UCSD-AML1 (cell line): ENCODE measurements around the gene SIX2.

Experiments
- DNase-seq: peaks from one replicate; lab custom pipeline; 2025; ENCODE audit not compliant: unreplicated experiment; lab: John Stamatoyannopoulos, UW

SIX2 gene

DNA sequence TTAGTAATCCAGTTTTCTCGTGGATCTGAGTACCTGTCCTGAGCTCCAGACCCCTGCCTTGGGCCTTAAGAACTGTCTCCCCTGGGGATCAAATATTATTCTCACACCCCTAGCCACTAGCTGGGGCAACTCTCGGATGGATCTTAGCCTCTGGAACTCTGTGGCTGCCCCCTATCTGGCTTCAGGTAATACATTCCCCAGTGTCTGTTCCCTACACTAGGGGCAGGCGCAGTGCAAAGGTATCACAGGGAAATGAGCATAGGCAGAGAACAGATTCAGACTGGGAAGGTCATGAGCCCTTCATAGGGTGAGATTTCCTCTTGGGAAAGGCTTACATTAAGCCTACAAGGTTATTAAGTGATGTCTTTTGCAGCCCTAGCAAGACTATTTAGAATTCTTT is 11.2 kb upstream of the SIX2 start:
- DNase-seq: no peak

DNA sequence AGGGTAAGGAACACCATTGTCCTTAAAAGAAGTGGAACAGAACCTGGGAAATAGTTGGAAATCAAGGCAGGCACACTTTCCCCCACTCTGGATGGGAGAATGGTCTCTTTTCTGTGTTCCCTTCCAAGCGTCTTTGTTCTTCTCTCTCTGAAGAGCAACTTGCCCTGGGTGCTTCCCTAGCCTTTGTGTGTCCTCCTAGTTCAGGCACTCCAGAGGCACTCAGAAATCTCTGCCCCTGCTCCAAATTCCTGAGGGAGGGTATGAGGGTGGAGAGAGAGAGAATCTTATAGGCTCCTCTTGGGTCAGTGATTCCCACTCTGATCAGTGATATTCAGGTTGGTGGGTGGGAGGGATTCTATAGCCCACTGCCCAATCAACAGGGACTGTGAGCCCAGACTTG is 8.8 kb upstream of the SIX2 start:
- DNase-seq: no peak

DNA sequence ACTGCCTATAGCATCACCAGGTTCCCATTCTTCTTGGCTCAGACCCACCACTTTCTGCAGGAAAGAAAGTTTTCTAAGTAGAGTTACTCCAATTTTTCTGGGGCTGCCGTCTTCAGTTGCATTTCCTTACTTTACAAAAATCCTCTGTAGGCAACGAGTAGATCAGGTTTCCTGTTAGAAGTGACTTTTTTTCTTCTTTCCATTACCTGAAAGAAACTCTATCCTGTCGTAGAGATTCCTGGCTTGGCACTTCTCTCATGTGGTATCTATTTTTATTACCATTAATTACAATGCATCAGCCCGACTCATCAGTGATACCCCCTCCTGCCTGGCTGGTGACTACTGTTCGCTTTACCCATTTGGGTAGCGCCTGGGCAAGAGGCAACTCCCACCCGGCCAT is 5.6 kb upstream of the SIX2 start:
- no peak for DNase-seq

DNA sequence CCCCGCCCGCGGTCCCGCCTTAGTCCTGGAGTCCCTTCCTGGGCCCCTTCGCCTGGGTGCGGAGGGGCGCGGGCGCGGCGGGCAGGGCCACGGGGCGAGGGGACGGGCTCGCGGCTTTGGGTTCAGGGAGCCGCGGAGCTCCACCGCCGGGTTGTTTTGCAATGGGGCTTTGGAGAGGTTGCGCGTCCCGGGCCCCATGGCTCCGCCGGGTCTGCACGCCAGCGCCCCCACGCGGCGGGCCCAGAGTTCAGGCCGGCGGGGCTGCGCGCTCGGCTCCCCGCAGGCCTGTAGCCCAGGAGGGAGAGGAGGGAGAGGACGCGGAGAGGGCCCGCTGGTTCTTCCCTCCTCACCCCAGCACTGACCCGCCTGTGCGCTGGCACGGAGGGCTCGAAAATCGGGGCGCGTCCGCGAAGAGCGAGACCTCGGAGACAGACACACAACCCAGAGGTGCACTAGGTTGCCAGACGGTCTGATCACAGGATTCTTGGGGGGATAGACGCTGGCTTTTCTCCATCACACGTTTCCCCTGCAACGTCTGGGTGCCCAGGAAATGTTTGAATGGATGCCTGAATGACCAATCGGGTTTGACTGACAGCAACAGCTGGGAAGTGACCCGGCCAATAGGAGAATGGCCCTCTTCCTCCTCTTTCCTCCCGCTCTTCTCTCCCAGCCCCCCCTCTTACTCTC is 4.9 kb upstream of the SIX2 start:
- no peak for DNase-seq

DNA sequence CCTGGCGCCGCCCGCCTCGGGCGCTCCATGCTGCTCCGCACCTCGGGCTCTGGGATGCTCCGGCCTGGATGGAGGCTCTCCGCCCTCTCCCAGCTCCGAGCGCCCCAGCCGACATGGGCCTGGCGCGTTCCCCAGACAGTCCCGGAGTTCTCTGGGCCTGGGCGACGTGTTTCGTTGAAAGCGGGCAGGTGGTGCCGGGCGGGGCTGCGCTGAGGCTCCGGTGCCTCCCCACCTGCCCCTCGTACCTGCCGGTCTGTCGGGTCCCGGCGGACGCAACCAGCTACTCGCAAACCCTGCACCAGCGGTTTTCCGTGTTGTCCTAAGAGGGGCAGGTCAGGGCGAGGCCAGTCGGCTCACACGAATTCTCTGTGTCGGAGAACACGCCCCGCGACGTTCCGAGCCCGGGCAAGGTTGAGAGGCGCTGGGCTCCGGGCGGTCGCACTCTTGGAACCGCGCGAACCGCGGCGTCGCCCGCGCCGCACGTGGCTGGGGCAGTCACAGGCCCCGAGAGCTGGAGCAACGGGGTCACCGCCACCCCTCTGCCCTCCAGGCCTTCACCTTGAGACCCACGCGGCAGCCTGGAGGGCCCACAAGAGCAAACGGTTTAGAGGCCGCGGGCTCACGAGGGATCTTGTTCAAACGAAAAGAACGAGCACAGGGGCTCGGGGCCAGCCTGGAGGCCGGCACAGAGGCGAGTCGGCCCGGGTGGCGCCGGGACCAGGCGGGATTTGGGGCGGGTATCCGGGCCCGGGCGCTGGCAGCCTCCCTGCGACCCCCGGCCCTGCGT is 4.2 kb upstream of the SIX2 start:
- no peak for DNase-seq

DNA sequence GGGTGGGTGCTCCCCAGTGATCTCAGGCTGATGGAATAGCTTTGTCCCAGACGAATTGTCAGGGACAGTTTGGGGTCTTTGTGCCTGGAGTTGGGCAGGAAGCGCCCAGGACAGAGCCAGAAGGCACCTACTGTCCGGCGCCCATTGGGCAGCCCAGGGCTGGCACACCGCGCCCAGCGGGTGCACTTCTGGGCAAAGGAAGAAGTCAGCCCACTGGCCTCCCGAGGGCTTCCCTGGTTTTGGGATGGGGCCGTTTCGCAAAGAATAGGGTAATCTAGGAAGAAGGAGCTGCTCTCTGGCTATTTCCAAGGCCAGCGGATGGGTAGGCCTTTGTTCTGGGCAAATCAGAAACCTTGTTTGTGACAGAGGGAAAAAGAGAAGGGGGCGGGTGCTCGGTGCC is 3.5 kb upstream of the SIX2 start:
- no peak for DNase-seq

DNA sequence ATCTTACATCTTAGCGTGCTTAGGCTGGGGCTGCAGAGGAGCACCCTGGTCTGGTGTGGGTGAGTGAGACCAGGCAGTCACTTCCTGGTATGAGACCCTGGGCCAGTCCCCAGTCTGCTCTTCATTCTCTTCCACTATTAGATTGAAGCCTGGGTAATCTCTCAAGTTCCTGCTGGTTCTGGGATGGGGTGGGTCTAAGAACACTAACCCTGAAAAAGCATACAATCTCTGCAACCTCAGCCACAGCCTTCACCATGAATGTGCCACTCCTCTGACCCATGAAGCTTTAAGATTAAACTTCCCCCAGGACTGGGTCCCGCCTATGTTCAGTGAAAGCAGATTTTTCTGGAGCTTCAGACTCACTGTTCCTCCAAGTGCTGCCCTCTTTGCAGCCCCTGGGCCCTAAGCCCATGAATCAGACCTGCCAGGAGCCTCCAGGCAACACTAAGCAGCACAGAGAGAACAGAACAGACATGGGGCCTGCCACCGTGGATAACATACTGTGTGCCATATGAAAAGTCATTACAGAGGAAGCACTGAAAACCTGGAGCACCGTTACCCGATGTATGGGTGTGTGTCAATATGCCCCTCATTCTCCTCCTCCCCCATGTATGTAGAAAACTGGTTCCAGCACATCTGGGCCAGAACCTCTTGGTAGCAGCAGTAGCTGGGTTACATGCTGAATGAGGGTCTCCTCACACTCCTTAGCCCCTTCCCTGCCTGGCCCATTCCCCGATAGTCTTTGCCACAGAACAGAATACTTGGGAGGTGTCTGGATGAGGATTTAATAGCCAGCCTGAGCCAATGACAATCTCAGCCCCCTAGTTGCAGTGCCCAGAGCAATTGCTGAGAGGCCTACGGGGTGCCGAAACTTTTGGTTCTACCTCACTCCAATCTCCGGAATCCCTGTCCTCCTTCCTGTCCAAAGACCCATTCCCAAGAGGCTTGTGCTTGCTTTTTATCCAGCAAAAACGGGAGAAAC is 2.7 kb upstream of the SIX2 start:
- DNase-seq: no peak

DNA sequence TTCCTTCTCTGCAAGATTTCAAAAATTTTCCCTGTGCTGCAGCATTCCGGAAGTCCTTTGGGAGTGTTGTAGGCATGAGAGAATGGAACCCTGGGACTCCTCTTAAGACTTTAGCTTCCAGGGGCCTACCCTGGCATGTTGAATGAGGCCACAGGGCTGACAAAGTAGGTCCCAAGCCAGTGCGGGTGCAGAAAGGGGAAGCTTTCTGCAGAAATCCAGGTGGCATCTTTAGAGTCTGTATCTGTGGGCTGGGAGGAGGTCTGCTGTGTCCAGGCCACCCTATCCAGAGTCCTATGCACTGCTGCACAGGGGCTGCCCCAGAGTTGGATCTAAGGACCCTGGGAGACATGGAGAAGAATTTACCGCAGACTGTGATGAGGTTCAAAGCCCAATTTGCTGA is 1.9 kb upstream of the SIX2 start:
- DNase-seq: no peak

DNA sequence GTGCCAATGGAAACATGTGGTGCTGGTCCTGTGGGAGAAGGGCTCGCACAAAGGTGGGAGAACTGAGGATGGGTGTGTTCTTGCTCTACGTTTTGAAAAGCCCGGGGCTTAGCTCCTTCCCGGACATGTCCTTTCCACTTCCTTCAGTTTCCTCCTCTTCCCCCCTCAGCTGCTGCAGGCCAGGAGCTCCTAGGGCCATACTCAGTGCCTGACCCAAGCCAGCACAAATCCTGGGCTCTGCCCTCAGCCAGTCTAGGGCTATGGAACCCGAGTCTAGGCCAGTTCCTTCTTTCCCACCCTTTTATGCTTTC is 1.4 kb upstream of the SIX2 start:
- no peak for DNase-seq

DNA sequence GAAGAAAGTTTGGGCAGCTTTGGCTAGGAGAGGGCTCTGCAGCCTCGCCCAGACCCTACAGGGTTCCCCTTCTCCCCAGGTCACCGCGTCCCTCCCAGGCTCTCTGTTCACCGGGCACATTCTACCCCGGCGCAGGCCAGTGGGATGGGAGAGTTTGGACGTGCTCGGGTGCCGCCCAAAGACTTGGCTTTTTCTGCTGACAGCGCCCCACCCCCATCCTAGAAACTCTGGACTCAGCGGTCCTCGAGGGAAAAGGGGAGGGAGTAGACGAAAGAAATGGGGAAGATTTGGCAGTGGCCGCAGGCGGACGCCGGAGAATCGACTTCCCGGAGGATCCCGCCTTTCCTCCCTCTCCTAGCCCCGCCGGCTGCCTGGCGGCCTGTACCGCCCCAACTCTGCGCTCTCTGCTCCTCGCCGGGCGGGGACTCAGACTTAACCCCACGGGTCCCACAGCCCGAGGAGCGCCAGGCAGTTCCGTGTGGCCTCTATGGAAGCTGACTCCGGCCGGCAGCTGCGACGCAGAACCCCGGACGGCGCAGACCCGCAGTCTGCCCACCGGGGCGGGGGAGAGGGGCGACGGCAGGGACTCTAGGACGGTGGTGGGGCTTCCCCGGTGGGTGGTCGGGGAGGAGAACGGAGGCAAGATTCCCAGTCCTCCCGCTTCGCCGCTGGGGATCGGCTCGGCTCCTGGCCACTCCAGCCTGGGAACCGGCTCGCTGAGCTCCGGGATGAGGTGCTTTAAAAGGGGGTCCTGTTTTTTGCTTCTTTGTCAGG is 863 bp upstream of the SIX2 start:
- DNase-seq: no peak

DNA sequence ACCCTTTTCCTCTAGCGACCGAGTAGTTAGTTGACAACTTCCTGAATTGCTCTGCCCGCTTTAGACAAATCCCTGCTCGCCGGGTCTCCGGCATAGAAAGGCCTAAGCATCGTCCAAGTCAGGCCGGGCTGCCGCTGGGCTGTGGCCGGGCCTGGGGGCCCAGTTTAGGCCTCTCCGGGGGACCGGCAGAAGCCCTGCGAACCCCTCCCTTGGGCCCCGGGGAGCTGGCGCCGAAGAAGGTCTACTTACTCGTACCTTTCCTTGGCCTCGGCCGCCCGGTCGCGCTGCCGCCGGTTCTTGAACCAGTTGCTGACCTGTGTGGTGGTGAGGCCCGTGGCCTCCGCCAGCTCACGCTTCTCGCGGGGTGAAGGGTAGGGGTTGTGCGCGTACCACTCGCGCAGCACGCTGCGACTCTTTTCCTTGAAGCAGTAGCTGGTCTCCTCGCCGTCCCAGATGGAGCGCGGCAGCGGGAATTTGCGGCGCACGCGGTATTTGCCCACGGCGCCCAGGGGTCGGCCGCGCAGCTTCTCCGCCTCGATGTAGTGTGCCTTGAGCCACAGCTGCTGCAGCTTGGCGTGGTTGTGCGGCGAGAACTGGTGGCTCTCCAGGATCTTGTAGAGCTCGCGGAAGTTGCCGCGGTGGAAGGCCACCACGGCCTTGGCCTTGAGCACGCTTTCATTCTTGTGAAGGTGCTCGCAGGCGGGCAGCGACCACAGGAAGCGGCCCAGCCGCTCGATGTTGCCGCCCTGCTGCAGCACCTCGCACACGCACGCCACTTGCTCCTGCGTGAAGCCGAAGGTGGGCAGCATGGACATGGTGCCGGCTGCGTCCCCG is 739 bp downstream of the SIX2 start:
- DNase-seq: no peak

DNA sequence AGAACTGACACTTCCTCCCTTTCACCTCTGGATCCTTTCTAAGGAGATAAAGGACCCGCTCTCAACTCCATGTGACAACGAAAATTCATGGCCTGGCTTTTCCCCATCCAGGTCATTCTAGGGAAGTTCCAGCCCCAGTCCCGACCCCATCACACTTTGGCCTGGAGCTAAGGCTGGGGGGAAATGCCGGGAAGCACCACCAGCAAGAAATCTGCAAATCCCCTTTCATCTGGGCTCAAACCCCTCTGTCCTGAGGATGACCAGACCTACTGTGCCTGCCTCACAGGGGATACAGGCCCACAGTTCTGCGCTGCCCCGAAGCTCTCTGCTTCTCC is 1.3 kb downstream of the SIX2 start:
- DNase-seq: no peak

DNA sequence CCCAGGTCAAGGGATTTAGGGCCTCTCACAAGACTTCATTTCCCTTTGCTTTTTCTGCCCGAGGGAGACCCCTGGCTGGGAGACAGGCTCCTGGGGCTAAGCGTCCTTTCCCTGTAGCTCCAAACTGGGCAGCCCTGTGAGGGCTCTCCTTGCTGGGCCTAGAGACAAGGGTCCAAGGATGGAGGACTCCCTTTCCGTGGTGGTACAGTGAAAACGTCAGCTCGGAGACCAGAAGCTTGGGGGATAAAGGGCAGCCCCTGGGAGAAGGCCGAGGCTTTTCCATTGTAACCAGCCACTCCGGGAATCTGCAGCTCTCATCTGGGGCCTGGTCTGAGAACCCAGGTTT is 2.3 kb downstream of the SIX2 start:
- DNase-seq: no peak

DNA sequence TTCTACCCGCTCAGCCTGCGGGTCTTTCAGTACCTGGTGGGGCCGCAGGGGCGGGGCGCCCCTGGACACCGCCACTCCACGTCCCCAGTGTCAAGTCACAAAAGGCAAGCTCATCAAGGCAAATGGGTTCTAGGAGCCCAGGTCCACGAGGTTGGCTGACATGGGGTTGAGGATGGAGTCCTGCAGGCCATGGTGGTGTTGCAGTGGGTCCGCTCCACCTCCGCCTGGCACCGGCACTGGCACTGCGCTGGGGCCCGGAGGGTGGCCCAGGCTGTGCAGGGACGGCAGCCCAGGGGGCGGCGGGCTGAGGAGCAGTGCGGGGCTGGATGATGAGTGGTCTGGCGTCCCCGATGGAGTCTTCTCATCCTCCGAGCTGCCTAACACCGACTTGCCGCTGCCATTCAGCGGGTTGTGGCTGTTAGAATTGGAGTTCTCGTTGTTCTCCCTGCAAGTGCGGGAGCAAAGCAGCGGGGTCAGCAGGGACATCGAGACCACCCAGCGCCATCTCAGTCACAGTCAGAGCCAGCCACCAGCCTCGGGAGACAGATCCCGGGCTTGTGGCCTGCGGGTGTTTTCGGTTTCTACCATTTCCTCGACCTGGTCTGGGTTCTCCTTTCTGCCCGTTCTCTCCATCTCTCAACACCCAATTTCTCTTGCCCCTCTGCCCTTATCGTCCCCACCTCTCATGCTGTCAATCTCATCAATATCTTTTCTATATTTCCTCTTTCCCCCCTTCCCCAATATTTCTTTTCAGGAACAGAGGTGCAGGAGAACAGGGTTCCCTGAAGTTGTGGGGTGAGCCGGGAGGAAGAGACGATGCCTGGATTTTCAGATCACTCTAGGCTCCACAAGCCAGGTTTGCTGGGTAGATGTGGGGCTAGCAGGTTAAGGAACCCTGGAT is 3.0 kb downstream of the SIX2 start:
- DNase-seq: no peak

DNA sequence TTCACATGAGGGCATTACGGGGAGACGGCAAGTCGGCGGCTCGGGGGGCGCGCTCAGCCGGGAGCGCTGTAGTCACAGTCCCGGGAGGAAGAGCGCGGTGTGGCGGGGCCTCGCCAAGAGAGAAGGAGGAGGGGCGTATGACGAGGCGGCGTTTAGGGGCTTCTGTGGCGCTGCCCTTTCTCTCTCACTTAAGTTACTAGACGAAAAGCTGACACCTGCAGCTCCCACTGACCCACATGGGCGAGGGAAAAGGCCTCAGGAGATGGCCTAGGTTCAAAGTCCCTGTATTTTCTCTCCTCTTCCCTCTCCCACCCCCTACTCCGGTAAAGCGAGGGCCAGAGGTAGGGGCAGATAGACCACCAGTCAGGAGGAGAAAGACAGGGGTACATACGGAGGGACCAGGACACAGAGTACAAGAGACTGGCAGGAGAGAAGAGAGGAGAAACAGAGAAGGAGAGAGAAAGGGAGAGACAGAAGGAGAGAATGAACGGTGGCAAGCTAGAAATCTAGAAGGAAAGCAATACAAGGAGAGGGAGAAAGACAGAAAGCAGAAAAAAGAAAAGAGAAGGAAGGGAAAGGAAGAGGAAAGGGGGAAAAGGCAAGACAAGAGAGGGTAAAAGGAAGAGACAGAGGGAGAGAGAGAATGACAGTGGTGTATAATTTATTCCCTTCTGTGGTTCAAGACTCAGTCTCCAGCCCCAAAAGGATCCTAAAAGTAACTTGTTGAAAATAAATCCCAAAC is 3.8 kb downstream of the SIX2 start:
- no peak for DNase-seq

DNA sequence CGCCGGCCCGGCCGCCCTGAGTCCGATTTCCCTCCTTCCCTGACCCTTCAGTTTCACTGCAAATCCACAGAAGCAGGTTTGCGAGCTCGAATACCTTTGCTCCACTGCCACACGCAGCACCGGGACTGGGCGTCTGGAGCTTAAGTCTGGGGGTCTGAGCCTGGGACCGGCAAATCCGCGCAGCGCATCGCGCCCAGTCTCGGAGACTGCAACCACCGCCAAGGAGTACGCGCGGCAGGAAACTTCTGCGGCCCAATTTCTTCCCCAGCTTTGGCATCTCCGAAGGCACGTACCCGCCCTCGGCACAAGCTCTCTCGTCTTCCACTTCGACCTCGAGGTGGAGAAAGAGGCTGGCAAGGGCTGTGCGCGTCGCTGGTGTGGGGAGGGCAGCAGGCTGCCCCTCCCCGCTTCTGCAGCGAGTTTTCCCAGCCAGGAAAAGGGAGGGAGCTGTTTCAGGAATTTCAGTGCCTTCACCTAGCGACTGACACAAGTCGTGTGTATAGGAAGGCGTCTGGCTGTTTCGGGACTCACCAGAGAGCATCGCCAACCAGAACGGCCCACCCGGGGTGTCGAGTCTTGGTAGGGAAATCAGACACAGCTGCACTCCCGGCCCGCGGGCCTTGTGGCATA is 4.6 kb downstream of the SIX2 start:
- no peak for DNase-seq

DNA sequence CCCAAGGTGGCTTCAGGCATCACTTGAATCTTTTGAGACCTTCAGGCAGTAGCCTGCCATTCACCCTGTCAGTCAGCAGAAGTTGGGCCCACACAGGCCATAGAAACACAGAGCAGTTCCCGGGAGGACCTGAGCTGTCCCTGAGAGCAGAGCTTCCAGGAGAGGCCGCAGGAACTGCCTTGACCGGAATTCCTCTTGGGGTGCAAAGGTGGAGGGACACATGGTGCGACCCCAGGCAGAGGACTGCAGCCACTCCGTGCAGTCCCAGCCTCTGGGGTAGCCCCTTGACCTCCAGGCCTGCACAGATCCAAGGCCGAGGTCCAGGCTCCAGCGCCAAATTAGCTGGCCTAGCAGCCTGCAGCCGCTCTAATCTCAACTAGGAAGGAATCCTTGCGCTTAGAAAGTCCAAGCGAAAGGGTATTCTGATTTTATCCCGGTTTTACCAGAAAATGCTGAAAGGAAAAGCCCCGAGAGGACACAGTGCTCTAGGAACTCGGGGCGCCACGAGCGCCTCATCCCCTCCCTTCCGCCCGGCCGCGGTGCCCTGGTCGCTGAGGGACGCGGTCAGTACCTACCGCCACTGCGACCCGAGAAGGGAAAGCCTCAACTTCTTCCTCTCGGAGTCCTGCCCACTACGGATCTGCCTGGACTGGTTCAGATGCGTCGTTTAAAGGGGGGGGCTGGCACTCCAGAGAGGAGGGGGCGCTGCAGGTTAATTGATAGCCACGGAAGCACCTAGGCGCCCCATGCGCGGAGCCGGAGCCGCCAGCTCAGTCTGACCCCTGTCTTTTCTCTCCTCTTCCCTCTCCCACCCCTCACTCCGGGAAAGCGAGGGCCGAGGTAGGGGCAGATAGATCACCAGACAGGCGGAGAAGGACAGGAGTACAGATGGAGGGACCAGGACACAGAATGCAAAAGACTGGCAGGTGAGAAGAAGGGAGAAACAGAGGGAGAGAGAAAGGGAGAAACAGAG is 5.4 kb downstream of the SIX2 start:
- no peak for DNase-seq
